Measurements from ENCODE around the gene MT1F. TPM values are rescaled to one million over a fixed set of nuclear protein-coding genes. Genes with fewer than 3 reads are reported as not detected.
A peak's percentile ranks its signal among the peaks of the same experiment; 100 is the strongest.
"Not testable (repeated sequence)": the region's sequence is repeated elsewhere in the genome, so short reads cannot be mapped to it uniquely, and the experiment has no call there.

Gene MT1F
- polyA plus RNA-seq, 1 donor, result 77.0 TPM

DNA sequence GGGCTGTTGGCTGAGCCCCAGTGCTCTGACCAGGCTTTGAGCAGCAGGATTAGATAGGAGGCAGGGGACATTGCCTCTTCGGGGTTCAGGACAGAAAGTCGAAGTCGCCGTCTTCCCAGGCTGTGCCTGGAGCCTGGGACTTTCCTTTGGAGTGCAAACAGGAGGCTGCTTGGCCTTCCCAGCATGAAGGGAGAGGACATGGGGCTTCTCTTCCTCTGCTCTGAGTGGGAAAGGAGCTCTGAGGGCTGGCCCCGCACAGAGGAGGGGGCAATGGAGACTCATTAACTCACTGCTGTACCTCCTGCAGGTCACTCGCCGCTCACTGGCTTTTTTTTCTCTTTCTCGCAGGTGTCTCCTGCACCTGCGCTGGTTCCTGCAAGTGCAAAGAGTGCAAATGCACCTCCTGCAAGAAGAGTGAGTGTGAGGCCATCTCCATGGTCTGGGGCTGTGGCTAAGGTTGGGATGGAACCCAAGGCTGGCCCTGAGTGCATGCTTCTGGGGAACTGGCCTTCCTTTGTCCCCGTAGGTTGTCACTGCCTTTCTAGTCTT lies 642 bp downstream of the MT1F start:
- H3K9me3 ChIP-seq (ENCODE audit: control insufficient read depth, low read depth, low read length), result no peaks in the 10 kb centered on the region
- H3K4me3 ChIP-seq (ENCODE audit: low read length), result peak overlapping the region; percentile 69
- peak in 1 of 2 donors; percentile 70 for DNase-seq
- WGBS (ENCODE audit: insufficient coverage, low lambda C conversion rate), result no CpG with 5 or more reads among the region's 10 CpGs
- peaks cover 11% of the 10 kb centered on the region for H3K4me1 ChIP-seq (ENCODE audit: control insufficient read depth, insufficient read depth, low read length)
- peaks cover 38% of the 10 kb centered on the region for H3K27me3 ChIP-seq (ENCODE audit: control insufficient read depth, insufficient read depth, low read length)
- no peaks in the 10 kb centered on the region for H3K36me3 ChIP-seq (ENCODE audit: control insufficient read depth, insufficient read depth, low read length)
- H3K27ac ChIP-seq (ENCODE audit: low read length), result peak overlapping the region; percentile 93

GRCh38 chr16:56662357-56663354 lies 4.9 kb downstream of the MT1F start:
- peaks cover 3% of the 10 kb centered on the region for H3K36me3 ChIP-seq (ENCODE audit: control insufficient read depth, insufficient read depth, low read length)
- H3K27ac ChIP-seq (ENCODE audit: low read length), result no peak overlapping the region
- H3K9me3 ChIP-seq (ENCODE audit: control insufficient read depth, low read depth, low read length), result no peaks in the 10 kb centered on the region
- DNase-seq, result peak in 1 of 2 donors; percentile 66
- no CpG with 5 or more reads among the region's 48 CpGs for WGBS (ENCODE audit: insufficient coverage, low lambda C conversion rate)
- peaks cover 8% of the 10 kb centered on the region for H3K4me1 ChIP-seq (ENCODE audit: control insufficient read depth, insufficient read depth, low read length)
- H3K27me3 ChIP-seq (ENCODE audit: control insufficient read depth, insufficient read depth, low read length), result peaks cover 52% of the 10 kb centered on the region
- peak overlapping the region; percentile 36 for H3K4me3 ChIP-seq (ENCODE audit: low read length)

DNA sequence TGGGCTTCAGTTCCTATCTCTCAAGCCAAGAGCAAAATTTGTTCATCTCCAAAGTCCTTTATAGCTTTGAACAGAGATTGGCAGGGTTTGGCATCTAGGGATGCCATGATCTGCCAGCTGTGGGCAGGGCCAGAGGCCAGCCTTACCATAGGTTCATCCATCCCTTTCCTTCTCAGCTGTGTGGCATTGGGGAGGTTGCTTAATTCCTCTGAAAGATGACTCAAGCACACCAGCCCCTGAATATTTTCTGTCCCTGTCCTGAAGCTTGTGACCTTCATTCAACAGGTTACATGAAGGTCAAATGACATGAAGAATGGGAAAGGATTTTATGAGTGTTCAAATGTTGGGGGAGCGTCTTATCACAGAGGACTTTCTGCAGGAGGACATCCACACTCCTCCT lies 6.7 kb downstream of the MT1F start:
- no CpG with 5 or more reads among the region's 1 CpG for WGBS (ENCODE audit: insufficient coverage, low lambda C conversion rate)
- Histone ChIP-seq H3K4me1 (ENCODE audit: control insufficient read depth, insufficient read depth, low read length) (peaks cover 17% of the 10 kb centered on the region), H3K9me3 (ENCODE audit: control insufficient read depth, low read depth, low read length) (no peaks in the 10 kb centered on the region), H3K27me3 (ENCODE audit: control insufficient read depth, insufficient read depth, low read length) (peaks cover 55% of the 10 kb centered on the region), H3K4me3 (ENCODE audit: low read length) (no peak overlapping the region), H3K36me3 (ENCODE audit: control insufficient read depth, insufficient read depth, low read length) (peaks cover 3% of the 10 kb centered on the region), H3K27ac (ENCODE audit: low read length) (no peak overlapping the region)
- no peak for DNase-seq

- Histone ChIP-seq H3K4me1 (ENCODE audit: control insufficient read depth, insufficient read depth, low read length) (peaks cover 17% of the 10 kb centered on the region), H3K4me3 (ENCODE audit: low read length) (peak overlapping the region; percentile 53), H3K27me3 (ENCODE audit: control insufficient read depth, insufficient read depth, low read length) (peaks cover 63% of the 10 kb centered on the region)
- not testable (repeated sequence) for H3K9me3 ChIP-seq (ENCODE audit: control insufficient read depth, low read depth, low read length); H3K36me3 ChIP-seq (ENCODE audit: control insufficient read depth, insufficient read depth, low read length); DNase-seq; H3K27ac ChIP-seq (ENCODE audit: low read length)
- WGBS (ENCODE audit: insufficient coverage, low lambda C conversion rate), result no CpG with 5 or more reads among the region's 8 CpGs
These were observed 7.8 kb downstream of the MT1F start for GRCh38 chr16:56665286-56666261.

GRCh38 chr16:56667581-56668571 lies 10.1 kb downstream of the MT1F start, which contains the start of gene MT1G:
Gene MT1G (minus strand): TSS chr16:56668065. CDS start chr16:56667993, 72 bp downstream.
- no CpG with 5 or more reads among the region's 46 CpGs for WGBS (ENCODE audit: insufficient coverage, low lambda C conversion rate)
- Histone ChIP-seq H3K36me3 (ENCODE audit: control insufficient read depth, insufficient read depth, low read length) (peaks cover 3% of the 10 kb centered on the region), H3K4me3 (ENCODE audit: low read length) (peak within 1 kb of the TSS; percentile 53), H3K9me3 (ENCODE audit: control insufficient read depth, low read depth, low read length) (no peaks in the 10 kb centered on the region), H3K4me1 (ENCODE audit: control insufficient read depth, insufficient read depth, low read length) (peaks cover 14% of the 10 kb centered on the region), H3K27ac (ENCODE audit: low read length) (peak within 1 kb of the TSS; percentile 93), H3K27me3 (ENCODE audit: control insufficient read depth, insufficient read depth, low read length) (peaks cover 55% of the 10 kb centered on the region)
- peak; percentile 88 to 94 for DNase-seq

GRCh38 chr16:56669005-56669839 lies 11.5 kb downstream of the MT1F start, which contains the start of gene MT1H:
Gene MT1H (plus strand): TSS chr16:56669814. CDS start chr16:56669885, 71 bp downstream.
- Histone ChIP-seq H3K9me3 (ENCODE audit: control insufficient read depth, low read depth, low read length) (no peaks in the 10 kb centered on the region), H3K36me3 (ENCODE audit: control insufficient read depth, insufficient read depth, low read length) (peaks cover 3% of the 10 kb centered on the region), H3K27me3 (ENCODE audit: control insufficient read depth, insufficient read depth, low read length) (peaks cover 50% of the 10 kb centered on the region), H3K4me1 (ENCODE audit: control insufficient read depth, insufficient read depth, low read length) (peaks cover 14% of the 10 kb centered on the region), H3K4me3 (ENCODE audit: low read length) (peak within 1 kb of the TSS; percentile 50), H3K27ac (ENCODE audit: low read length) (peak within 1 kb of the TSS; percentile 93)
- peak; percentile 88 to 90 for DNase-seq
- WGBS (ENCODE audit: insufficient coverage, low lambda C conversion rate), result no CpG with 5 or more reads among the region's 38 CpGs

GRCh38 chr16:56669840-56670619 lies 12.3 kb downstream of the MT1F start:
- H3K27me3 ChIP-seq (ENCODE audit: control insufficient read depth, insufficient read depth, low read length), result peaks cover 45% of the 10 kb centered on the region
- H3K36me3 ChIP-seq (ENCODE audit: control insufficient read depth, insufficient read depth, low read length), result peaks cover 3% of the 10 kb centered on the region
- H3K4me3 ChIP-seq (ENCODE audit: low read length), result peak overlapping the region; percentile 50
- peak in 1 of 2 donors; percentile 59 for DNase-seq
- H3K27ac ChIP-seq (ENCODE audit: low read length), result peak overlapping the region; percentile 93
- H3K9me3 ChIP-seq (ENCODE audit: control insufficient read depth, low read depth, low read length), result no peaks in the 10 kb centered on the region
- H3K4me1 ChIP-seq (ENCODE audit: control insufficient read depth, insufficient read depth, low read length), result peaks cover 14% of the 10 kb centered on the region
- WGBS (ENCODE audit: insufficient coverage, low lambda C conversion rate), result 20% methylated on average over 1 of the region's 19 CpGs

- peaks cover 14% of the 10 kb centered on the region for H3K4me1 ChIP-seq (ENCODE audit: control insufficient read depth, insufficient read depth, low read length)
- H3K9me3 ChIP-seq (ENCODE audit: control insufficient read depth, low read depth, low read length), result no peaks in the 10 kb centered on the region
- peaks cover 50% of the 10 kb centered on the region for H3K27me3 ChIP-seq (ENCODE audit: control insufficient read depth, insufficient read depth, low read length)
- no peak for DNase-seq
- peak overlapping the region; percentile 93 for H3K27ac ChIP-seq (ENCODE audit: low read length)
- peaks cover 3% of the 10 kb centered on the region for H3K36me3 ChIP-seq (ENCODE audit: control insufficient read depth, insufficient read depth, low read length)
- no CpG with 5 or more reads among the region's 2 CpGs for WGBS (ENCODE audit: insufficient coverage, low lambda C conversion rate)
- H3K4me3 ChIP-seq (ENCODE audit: low read length), result peak overlapping the region; percentile 50
These were observed 12.8 kb downstream of the MT1F start for GRCh38 chr16:56670620-56670934.
